ENCODE results near the gene ADCY2. TPM values are rescaled to one million over a fixed set of nuclear protein-coding genes. Genes with fewer than 3 reads are reported as not detected.

ADCY2 gene
- polyA plus RNA-seq, 1 donor (not counting 4 experiments of a cell fraction or from before 2014, with no cell fraction given): 0.13 TPM

DNA sequence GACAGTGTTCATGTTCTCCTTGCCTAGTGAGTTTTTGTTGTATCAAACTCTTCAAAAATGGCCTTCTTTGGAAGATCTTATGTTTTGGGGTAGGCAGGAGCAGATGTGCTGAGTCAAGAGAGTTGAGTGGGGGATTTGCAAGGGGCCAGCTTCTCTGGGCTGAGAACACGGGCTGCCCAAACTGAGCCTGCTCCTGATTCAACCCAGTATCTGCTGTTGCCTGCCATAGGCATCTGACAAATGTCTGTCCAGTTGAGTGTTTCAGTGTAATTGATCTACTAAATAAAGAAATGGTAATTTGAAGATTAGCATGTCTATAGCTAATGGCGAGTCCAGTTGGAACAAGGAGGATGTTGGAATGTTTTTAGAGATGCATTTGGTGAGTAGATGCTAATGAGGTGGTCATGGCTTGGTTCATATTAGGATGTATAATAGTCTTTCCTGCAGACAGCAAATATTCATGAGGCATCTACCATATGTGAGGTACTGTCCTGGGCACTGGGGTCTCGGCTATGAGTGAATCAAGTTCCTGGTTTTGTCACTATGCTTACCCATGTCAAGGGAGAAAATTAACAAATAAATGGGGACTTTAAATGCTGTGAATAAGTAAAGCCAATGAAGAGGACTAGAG is 119.5 kb downstream of the ADCY2 start:
- H4K20me1 ChIP-seq (ENCODE audit: control insufficient read depth, extremely low read depth, insufficient read depth, low read length): no peaks in the 10 kb centered on the region
- H3K27me3 ChIP-seq (ENCODE audit: control insufficient read depth, extremely low read depth, insufficient read depth, low read length): no peaks in the 10 kb centered on the region
- H3K27ac ChIP-seq (ENCODE audit: control insufficient read depth, insufficient read depth, low read length): no peak overlapping the region
- FAIRE-seq (no peak), DNase-seq (ENCODE audit: low read depth, low spot score) (no peak)
- TF ChIP-seq, protein P1, sequence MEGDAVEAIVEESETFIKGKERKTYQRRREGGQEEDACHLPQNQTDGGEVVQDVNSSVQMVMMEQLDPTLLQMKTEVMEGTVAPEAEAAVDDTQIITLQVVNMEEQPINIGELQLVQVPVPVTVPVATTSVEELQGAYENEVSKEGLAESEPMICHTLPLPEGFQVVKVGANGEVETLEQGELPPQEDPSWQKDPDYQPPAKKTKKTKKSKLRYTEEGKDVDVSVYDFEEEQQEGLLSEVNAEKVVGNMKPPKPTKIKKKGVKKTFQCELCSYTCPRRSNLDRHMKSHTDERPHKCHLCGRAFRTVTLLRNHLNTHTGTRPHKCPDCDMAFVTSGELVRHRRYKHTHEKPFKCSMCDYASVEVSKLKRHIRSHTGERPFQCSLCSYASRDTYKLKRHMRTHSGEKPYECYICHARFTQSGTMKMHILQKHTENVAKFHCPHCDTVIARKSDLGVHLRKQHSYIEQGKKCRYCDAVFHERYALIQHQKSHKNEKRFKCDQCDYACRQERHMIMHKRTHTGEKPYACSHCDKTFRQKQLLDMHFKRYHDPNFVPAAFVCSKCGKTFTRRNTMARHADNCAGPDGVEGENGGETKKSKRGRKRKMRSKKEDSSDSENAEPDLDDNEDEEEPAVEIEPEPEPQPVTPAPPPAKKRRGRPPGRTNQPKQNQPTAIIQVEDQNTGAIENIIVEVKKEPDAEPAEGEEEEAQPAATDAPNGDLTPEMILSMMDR (optimal IDR thresholded peaks at IDR 0.05 in 1 of 3, IDR thresholded peaks at IDR 0.05 in 1 of 3, conservative IDR thresholded peaks at IDR 0.05 in 1 of 3; ENCODE audit: extremely low read depth in 1 of 3, insufficient read depth in 2 of 3, low read length in 3 of 3): no peak
- no peak for TF ChIP-seq EZH2 (IDR thresholded peaks at IDR 0.05; ENCODE audit: low read length)
- H3K4me2 ChIP-seq (ENCODE audit: control insufficient read depth, extremely low read depth, insufficient read depth, low read depth, low read length): no peak overlapping the region
- no peaks in the 10 kb centered on the region for H3K36me3 ChIP-seq (ENCODE audit: control insufficient read depth in 2 of 2, extremely low read depth in 1 of 2, insufficient read depth in 2 of 2, low read length in 2 of 2)
- H3K4me1 ChIP-seq (ENCODE audit: control insufficient read depth, extremely low read depth, insufficient read depth, low read length): no peaks in the 10 kb centered on the region
- H2AFZ ChIP-seq (ENCODE audit: control insufficient read depth, low read length): no peak overlapping the region
- no peaks in the 10 kb centered on the region for H3K79me2 ChIP-seq (ENCODE audit: control insufficient read depth, insufficient read depth, low read length)
- dilution Hi-C loops (cut with MboI; ENCODE audit: extremely low pct_ligation_motif_present, low sequenced_read_pairs): no loop called here
- H3K9ac ChIP-seq (ENCODE audit: control insufficient read depth, extremely low read depth, insufficient read depth, low read length): no peak overlapping the region
- no peak overlapping the region for H3K4me3 ChIP-seq (ENCODE audit: control insufficient read depth in 2 of 3, extremely low read depth in 1 of 3, insufficient read depth in 2 of 3, low read depth in 1 of 3, low read length in 3 of 3)
- no peaks in the 10 kb centered on the region for H3K9me3 ChIP-seq (ENCODE audit: control insufficient read depth, low read depth, low read length)
- H3K9me1 ChIP-seq (ENCODE audit: control insufficient read depth, extremely low read depth, insufficient read depth, low read length): no peaks in the 10 kb centered on the region

DNA sequence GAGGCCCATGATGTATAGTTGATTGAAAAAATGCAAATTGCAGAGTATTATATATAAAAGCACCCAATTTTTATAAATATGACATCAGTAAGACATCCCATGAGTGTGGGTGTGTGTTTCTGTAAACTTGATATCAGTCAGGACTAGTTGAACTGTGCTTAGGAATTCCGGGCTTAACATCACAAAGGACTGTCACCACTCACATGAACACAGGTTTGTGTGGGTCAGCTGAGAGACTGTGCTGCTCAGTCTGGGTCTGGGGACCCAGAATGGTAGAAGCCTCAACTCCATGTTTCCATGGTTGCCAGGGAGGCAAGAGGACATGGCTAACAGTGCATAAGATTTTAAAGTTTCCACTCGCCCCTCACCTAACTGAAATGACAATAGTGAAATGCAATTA is 120.3 kb downstream of the ADCY2 start:
- no peaks in the 10 kb centered on the region for H3K79me2 ChIP-seq (ENCODE audit: control insufficient read depth, insufficient read depth, low read length)
- H3K4me3 ChIP-seq (ENCODE audit: control insufficient read depth in 2 of 3, extremely low read depth in 1 of 3, insufficient read depth in 2 of 3, low read depth in 1 of 3, low read length in 3 of 3): no peak overlapping the region
- H3K27me3 ChIP-seq (ENCODE audit: control insufficient read depth, extremely low read depth, insufficient read depth, low read length): no peaks in the 10 kb centered on the region
- DNase-seq (ENCODE audit: low read depth, low spot score) (no peak), FAIRE-seq (no peak)
- no peaks in the 10 kb centered on the region for H4K20me1 ChIP-seq (ENCODE audit: control insufficient read depth, extremely low read depth, insufficient read depth, low read length)
- H3K9me3 ChIP-seq (ENCODE audit: control insufficient read depth, low read depth, low read length): no peaks in the 10 kb centered on the region
- no peaks in the 10 kb centered on the region for H3K36me3 ChIP-seq (ENCODE audit: control insufficient read depth in 2 of 2, extremely low read depth in 1 of 2, insufficient read depth in 2 of 2, low read length in 2 of 2)
- H3K4me1 ChIP-seq (ENCODE audit: control insufficient read depth, extremely low read depth, insufficient read depth, low read length): no peaks in the 10 kb centered on the region
- no peaks in the 10 kb centered on the region for H3K9me1 ChIP-seq (ENCODE audit: control insufficient read depth, extremely low read depth, insufficient read depth, low read length)
- no peak overlapping the region for H2AFZ ChIP-seq (ENCODE audit: control insufficient read depth, low read length)
- dilution Hi-C loops (cut with MboI; ENCODE audit: extremely low pct_ligation_motif_present, low sequenced_read_pairs): no loop called here
- no peak overlapping the region for H3K9ac ChIP-seq (ENCODE audit: control insufficient read depth, extremely low read depth, insufficient read depth, low read length)
- no peak overlapping the region for H3K27ac ChIP-seq (ENCODE audit: control insufficient read depth, insufficient read depth, low read length)
- TF ChIP-seq EZH2 (IDR thresholded peaks at IDR 0.05; ENCODE audit: low read length): no peak
- TF ChIP-seq, protein P1 (optimal IDR thresholded peaks at IDR 0.05 in 1 of 3, IDR thresholded peaks at IDR 0.05 in 1 of 3, conservative IDR thresholded peaks at IDR 0.05 in 1 of 3; ENCODE audit: extremely low read depth in 1 of 3, insufficient read depth in 2 of 3, low read length in 3 of 3): no peak
- H3K4me2 ChIP-seq (ENCODE audit: control insufficient read depth, extremely low read depth, insufficient read depth, low read depth, low read length): no peak overlapping the region

Measured in keratinocyte (primary cell).